HEK293T (cell line): ENCODE results near the gene GOLGA6D.
"Not testable (repeated sequence)": the region's sequence is repeated elsewhere in the genome, so short reads cannot be mapped to it uniquely, and the experiment has no call there.

Experiments used
- FOXA1 ChIP-seq: fragments of 450-650 bp; IDR thresholded peaks from 2 replicates; pipeline ENCODE4 v1.6.1; 2016; ENCODE audit warnings: mild to moderate bottlenecking
- SUZ12 ChIP-seq: fragments of 450-650 bp; IDR thresholded peaks from 2 replicates; pipeline ENCODE4 v1.6.1; 2016; ENCODE audit warnings: mild to moderate bottlenecking

GRCh38 chr15:75299311-75299688, 16.7 kb downstream of the GOLGA6D start:
- TF ChIP-seq SUZ12, FOXA1: not testable (repeated sequence)
